Activated CD4-positive, alpha-beta memory T cell treated with anti-CD3 and anti-CD28 coated beads, Interleukin-2, amount 10 ng/mL, durations not matched to agents 7 days and 5 days (primary cell): ENCODE data around the gene SLC22A9. TPM values are rescaled to one million over a fixed set of nuclear protein-coding genes. Genes with fewer than 3 reads are reported as not detected.
"Not testable (repeated sequence)": the region's sequence is repeated elsewhere in the genome, so short reads cannot be mapped to it uniquely, and the experiment has no call there.

Source experiments
- CTCF ChIA-PET: fragments of 350-600 bp; sonication (Branson Sonifier 250); formaldehyde crosslinking; loops from one replicate; lab custom pipeline; 2021; ENCODE audit warnings: antibody characterized with exemption, inconsistent platforms; lab: Charles Lee
- POLR2A ChIA-PET: fragments of 350-600 bp; sonication (Branson Sonifier 250); formaldehyde crosslinking; loops from one replicate; lab custom pipeline; 2021; ENCODE audit warnings: antibody characterized with exemption; lab: Charles Lee
- DNase-seq: peaks from one replicate; pipeline ENCODE4 v3.0.0-alpha.2; 2020
- H3K27ac Mint-ChIP-seq: one replicate; pipeline ENCODE4 v1.8.0; 2021; ENCODE audit warnings: mild to moderate bottlenecking, mixed read lengths
- H3K27me3 Mint-ChIP-seq: one replicate; pipeline ENCODE4 v1.8.0; 2021; ENCODE audit warnings: mixed read lengths
- H3K36me3 Mint-ChIP-seq: one replicate; pipeline ENCODE4 v1.8.0; 2021; ENCODE audit warnings: low read depth, mixed read lengths
- H3K4me1 Mint-ChIP-seq: one replicate; pipeline ENCODE4 v1.8.0; 2021; ENCODE audit warnings: mixed read lengths
- H3K4me3 Mint-ChIP-seq: one replicate; pipeline ENCODE4 v1.8.0; 2021; ENCODE audit warnings: mild to moderate bottlenecking, mixed read lengths
- H3K9me3 Mint-ChIP-seq: one replicate; pipeline ENCODE4 v1.8.0; 2021; ENCODE audit warnings: mixed read lengths
- total RNA-seq, 2 experiments: library from RNA; stranded (reverse); gene quantifications; one replicate each; pipeline ENCODE4 v1.2.3, GENCODE V29; 2021

Gene SLC22A9
- total RNA-seq, 2 experiments from 2014 or later: not detected

- Mint-ChIP-seq H3K4me3 (no peak overlapping the region), H3K36me3 (no peaks in the 10 kb centered on the region), H3K4me1 (no peaks in the 10 kb centered on the region), H3K27ac (no peak overlapping the region), H3K9me3 (no peaks in the 10 kb centered on the region), H3K27me3 (peaks cover 21% of the 10 kb centered on the region)
- ChIA-PET POLR2A (no interaction called here), CTCF (no interaction called here)
- DNase-seq: no peak
Measured at GRCh38 chr11:63405114-63405513, 35.5 kb downstream of the SLC22A9 start.

DNA sequence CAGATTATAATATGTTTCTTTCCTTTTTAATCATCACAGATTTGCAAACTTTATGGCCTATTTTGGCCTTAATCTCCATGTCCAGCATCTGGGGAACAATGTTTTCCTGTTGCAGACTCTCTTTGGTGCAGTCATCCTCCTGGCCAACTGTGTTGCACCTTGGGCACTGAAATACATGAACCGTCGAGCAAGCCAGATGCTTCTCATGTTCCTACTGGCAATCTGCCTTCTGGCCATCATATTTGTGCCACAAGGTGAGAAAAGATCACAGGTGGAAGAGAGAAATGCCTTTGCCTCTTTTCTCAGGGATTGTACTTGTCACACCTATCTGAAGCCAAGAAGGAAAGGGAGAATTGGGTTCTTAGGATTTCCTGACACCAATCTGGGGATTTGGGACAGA is 36.9 kb downstream of the SLC22A9 start:
- ChIA-PET POLR2A (no interaction called here), CTCF (no interaction called here)
- Mint-ChIP-seq H3K27me3 (peaks cover 16% of the 10 kb centered on the region), H3K9me3 (no peaks in the 10 kb centered on the region), H3K4me1 (no peaks in the 10 kb centered on the region), H3K4me3 (no peak overlapping the region), H3K36me3 (no peaks in the 10 kb centered on the region), H3K27ac (no peak overlapping the region)
- DNase-seq: no peak

DNA sequence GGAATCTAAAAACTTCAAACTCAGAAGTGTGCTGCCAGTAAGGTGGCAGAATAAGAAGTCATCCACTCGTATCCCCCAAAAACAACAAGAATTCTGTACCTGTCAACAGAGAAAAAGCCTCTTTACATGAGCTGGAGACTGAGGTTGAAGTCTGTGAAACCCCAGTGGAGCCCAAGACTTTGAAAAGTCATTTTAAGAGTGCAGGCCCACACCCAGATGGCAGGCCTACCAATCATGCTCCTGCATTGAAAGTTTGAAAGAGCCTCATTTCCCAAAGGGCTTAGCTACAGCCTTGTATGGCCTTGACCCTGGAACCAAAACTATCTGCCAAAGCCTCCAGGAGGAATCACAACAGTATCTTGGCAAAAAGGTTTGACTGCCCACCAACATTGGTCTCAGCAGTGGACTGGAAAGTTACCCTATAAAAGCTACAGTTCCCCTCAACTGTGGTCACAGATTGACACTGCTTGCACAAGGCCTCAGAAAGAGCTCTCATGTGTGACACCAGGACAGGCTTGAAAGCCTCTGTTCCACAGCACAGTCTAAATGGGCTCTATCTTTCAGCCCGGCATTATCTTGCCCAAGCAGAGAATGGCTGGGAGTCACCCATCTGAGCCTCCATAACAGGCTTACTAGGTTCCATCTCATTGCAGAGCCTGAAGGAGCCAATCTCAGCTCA is 47.7 kb downstream of the SLC22A9 start:
- H3K27ac Mint-ChIP-seq: no peak overlapping the region
- ChIA-PET CTCF (interaction anchor here (0.8 to 1.2 kb wide), 2 partner anchors 8 to 15 kb away, joined by 3 read pairs; no protein-coding TSS in a partner anchor), POLR2A (no interaction called here)
- peaks cover 12% of the 10 kb centered on the region for H3K4me1 Mint-ChIP-seq
- H3K36me3 Mint-ChIP-seq: no peaks in the 10 kb centered on the region
- peaks cover 2% of the 10 kb centered on the region for H3K9me3 Mint-ChIP-seq
- DNase-seq: no peak
- no peak overlapping the region for H3K4me3 Mint-ChIP-seq
- peaks cover 7% of the 10 kb centered on the region for H3K27me3 Mint-ChIP-seq

GRCh38 chr11:63427971-63428508 is 58.5 kb downstream of the SLC22A9 start:
- no peak overlapping the region for H3K4me3 Mint-ChIP-seq
- CTCF ChIA-PET: no interaction called here
- H3K9me3 Mint-ChIP-seq: no peaks in the 10 kb centered on the region
- POLR2A ChIA-PET: no interaction called here
- no peak overlapping the region for H3K27ac Mint-ChIP-seq
- no peaks in the 10 kb centered on the region for H3K36me3 Mint-ChIP-seq
- H3K4me1 Mint-ChIP-seq: no peaks in the 10 kb centered on the region
- DNase-seq: no peak
- peaks cover 21% of the 10 kb centered on the region for H3K27me3 Mint-ChIP-seq

DNA sequence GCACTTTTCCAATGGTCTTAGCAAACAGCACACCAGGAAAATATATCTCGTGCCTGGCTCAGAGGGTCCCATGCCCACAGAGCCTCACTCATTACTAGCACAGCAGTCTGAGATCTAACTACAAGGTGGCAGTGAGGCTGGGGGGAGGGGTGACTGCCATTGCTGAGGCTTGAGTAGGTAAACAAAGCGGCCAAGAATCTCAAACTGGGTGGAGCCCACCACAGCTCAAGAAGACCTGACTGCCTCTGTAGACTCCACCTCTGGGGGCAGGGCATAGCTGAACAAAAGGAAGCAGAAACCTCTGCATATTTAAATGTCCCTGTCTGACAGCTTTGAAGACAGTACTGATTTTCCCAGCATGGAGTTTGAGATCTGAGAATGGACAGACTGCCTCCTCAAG is 61.1 kb downstream of the SLC22A9 start:
- H3K4me1 Mint-ChIP-seq, POLR2A ChIA-PET, CTCF ChIA-PET, H3K27ac Mint-ChIP-seq, H3K4me3 Mint-ChIP-seq, H3K36me3 Mint-ChIP-seq, H3K9me3 Mint-ChIP-seq, DNase-seq: not testable (repeated sequence)
- peaks cover 38% of the 10 kb centered on the region for H3K27me3 Mint-ChIP-seq

GRCh38 chr11:63435351-63435750 is 65.8 kb downstream of the SLC22A9 start:
- H3K4me3 Mint-ChIP-seq, H3K36me3 Mint-ChIP-seq, H3K4me1 Mint-ChIP-seq, H3K9me3 Mint-ChIP-seq, POLR2A ChIA-PET, DNase-seq, CTCF ChIA-PET, H3K27ac Mint-ChIP-seq: not testable (repeated sequence)
- peaks cover 35% of the 10 kb centered on the region for H3K27me3 Mint-ChIP-seq

- DNase-seq, POLR2A ChIA-PET, H3K27ac Mint-ChIP-seq, H3K4me3 Mint-ChIP-seq, H3K9me3 Mint-ChIP-seq, H3K4me1 Mint-ChIP-seq, CTCF ChIA-PET, H3K36me3 Mint-ChIP-seq: not testable (repeated sequence)
- H3K27me3 Mint-ChIP-seq: peaks cover 34% of the 10 kb centered on the region
Measured at GRCh38 chr11:63435831-63436230, 66.2 kb downstream of the SLC22A9 start.

DNA sequence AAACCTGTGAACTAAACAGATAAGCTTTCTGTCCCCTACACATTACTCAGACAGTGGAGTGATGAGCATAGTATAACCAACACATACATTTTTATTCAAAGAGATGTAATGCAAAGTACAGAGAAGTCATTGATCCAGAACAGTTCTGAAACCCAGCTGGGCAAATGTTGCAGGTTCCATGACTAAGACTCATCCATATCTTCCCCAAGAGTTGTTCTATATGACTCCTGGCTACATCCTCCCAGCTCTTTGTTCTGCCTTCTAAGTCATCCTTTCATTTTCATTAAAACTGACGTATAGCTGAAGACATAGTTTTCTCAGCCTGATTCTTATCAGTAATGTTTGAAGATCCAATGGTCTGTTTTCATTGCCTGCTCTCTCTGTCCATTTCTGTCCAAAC is 74.1 kb downstream of the SLC22A9 start:
- ChIA-PET CTCF (no interaction called here), POLR2A (no interaction called here)
- no peak overlapping the region for H3K4me3 Mint-ChIP-seq
- DNase-seq: no peak
- H3K27ac Mint-ChIP-seq: no peak overlapping the region
- no peaks in the 10 kb centered on the region for H3K9me3 Mint-ChIP-seq
- H3K4me1 Mint-ChIP-seq: peaks cover 36% of the 10 kb centered on the region
- no peaks in the 10 kb centered on the region for H3K27me3 Mint-ChIP-seq
- H3K36me3 Mint-ChIP-seq: no peaks in the 10 kb centered on the region

DNA sequence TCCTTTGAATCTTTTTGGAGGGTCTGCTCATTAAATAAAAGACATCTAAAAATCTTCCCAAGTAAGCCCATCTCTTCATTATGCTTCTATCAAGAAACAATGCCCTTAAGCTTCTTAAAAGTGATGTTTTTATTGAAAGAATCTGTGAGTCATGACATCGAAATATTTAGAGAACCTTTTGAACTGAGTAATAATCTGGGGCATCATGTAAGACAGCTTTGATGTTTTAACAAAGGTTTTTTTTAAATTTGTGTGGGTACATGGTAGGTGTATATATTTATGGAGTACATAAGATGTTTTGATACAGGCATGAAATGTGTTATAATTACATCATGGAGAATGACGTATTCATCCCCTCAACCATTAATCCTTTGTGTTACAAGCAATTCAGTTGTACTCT is 74.6 kb downstream of the SLC22A9 start:
- Mint-ChIP-seq H3K4me1 (peaks cover 37% of the 10 kb centered on the region), H3K27me3 (no peaks in the 10 kb centered on the region), H3K36me3 (no peaks in the 10 kb centered on the region), H3K4me3 (no peak overlapping the region), H3K27ac (no peak overlapping the region), H3K9me3 (no peaks in the 10 kb centered on the region)
- no peak for DNase-seq
- ChIA-PET POLR2A (no interaction called here), CTCF (no interaction called here)

DNA sequence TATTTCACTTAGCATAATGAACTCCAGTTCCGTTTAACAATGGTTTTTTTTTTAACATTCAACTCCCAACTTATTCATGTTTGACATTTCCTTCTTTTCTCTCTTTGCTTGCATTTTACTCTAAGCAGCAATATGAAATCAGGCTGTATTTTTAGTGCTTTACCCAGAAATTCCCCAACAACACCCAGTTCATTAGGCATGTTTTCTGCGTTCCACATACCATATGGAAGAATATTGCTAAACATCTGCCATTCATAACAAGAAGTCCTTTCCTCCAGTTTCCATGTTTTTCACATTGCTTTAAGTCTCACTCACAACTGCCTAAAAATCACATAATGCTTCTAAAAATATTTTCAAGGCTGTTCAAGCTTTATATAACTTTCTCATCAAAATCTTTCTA is 75.5 kb downstream of the SLC22A9 start:
- peaks cover 40% of the 10 kb centered on the region for H3K4me1 Mint-ChIP-seq
- ChIA-PET CTCF (no interaction called here), POLR2A (interaction anchor here (1.1 kb wide), 1 partner anchor 92 kb away, joined by 3 read pairs; no protein-coding TSS in a partner anchor)
- no peak overlapping the region for H3K4me3 Mint-ChIP-seq
- H3K27ac Mint-ChIP-seq: no peak overlapping the region
- no peaks in the 10 kb centered on the region for H3K36me3 Mint-ChIP-seq
- DNase-seq: no peak
- H3K27me3 Mint-ChIP-seq: peaks cover 3% of the 10 kb centered on the region
- no peaks in the 10 kb centered on the region for H3K9me3 Mint-ChIP-seq

DNA sequence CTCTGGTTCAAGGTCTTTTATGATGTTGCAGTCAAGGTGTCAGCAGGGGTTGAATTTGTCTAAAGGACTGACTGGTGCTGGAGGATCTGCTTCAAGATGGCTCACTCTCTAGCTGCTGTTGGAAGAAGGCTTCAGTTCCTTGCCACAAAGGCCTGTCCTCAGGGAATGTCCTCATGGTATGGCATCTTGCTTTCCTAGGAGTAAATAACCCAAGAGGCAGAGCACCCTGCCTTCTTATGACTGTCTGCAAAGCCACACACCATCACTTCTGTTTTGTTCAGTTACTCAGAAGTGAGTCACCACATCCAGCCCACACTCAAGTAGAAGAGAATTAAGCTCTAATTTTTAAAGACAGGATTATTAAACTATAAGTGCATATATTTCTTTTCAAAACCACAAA is 76.1 kb downstream of the SLC22A9 start:
- no peak for DNase-seq
- CTCF ChIA-PET: no interaction called here

GRCh38 chr11:63448646-63449045 is 79.1 kb downstream of the SLC22A9 start:
- no peaks in the 10 kb centered on the region for H3K9me3 Mint-ChIP-seq
- ChIA-PET POLR2A (no interaction called here), CTCF (no interaction called here)
- H3K4me3 Mint-ChIP-seq: no peak overlapping the region
- DNase-seq: no peak
- H3K36me3 Mint-ChIP-seq: no peaks in the 10 kb centered on the region
- peaks cover 39% of the 10 kb centered on the region for H3K4me1 Mint-ChIP-seq
- H3K27ac Mint-ChIP-seq: no peak overlapping the region
- H3K27me3 Mint-ChIP-seq: peaks cover 24% of the 10 kb centered on the region

More for the DNA sequence above, 76.1 kb downstream of the SLC22A9 start:
- H3K4me3 Mint-ChIP-seq: no peak overlapping the region
- H3K27me3 Mint-ChIP-seq: peaks cover 9% of the 10 kb centered on the region
- H3K36me3 Mint-ChIP-seq: no peaks in the 10 kb centered on the region
- no peaks in the 10 kb centered on the region for H3K9me3 Mint-ChIP-seq
- no peak overlapping the region for H3K27ac Mint-ChIP-seq
- peaks cover 40% of the 10 kb centered on the region for H3K4me1 Mint-ChIP-seq
- POLR2A ChIA-PET: interaction anchor here (1.1 kb wide), 1 partner anchor 92 kb away, joined by 3 read pairs; no protein-coding TSS in a partner anchor

DNA sequence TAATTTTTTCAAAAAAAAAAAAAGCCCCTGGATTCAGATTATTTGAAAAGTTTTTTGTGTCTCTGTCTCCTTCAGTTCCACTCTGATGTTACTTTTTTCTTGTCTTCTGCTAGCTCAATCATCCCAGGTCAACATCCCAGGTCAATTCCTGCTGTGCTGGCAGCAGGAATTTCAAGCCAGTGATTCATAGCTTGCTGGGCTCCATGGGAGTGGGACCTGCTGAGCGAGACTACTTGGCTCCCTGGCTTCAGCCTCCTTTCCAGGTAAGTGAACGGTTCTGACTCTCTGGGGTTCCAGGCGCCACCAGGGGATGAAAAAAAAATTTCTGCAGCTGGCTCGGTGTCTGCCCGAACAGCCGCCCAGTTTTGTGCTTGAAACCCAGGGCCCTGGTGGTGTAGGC is 90.0 kb downstream of the SLC22A9 start:
- POLR2A ChIA-PET: no interaction called here
- Mint-ChIP-seq H3K9me3 (no peaks in the 10 kb centered on the region), H3K27me3 (peaks cover 20% of the 10 kb centered on the region), H3K4me1 (no peaks in the 10 kb centered on the region), H3K4me3 (no peak overlapping the region), H3K27ac (no peak overlapping the region), H3K36me3 (no peaks in the 10 kb centered on the region)
- DNase-seq: no peak
- CTCF ChIA-PET: no interaction called here
